ENCODE data around the gene BEND2. TPM values are rescaled to one million over a fixed set of nuclear protein-coding genes. Genes with fewer than 3 reads are reported as not detected.

The BEND2 gene
- polyA plus RNA-seq, 1 donor (not counting 4 experiments of a cell fraction or from before 2014, with no cell fraction given), result not detected

GRCh38 chrX:18174971-18175370 is 45.7 kb downstream of the BEND2 start:
- Histone ChIP-seq H3K4me3 (ENCODE audit: control insufficient read depth in 2 of 3, extremely low read depth in 1 of 3, insufficient read depth in 2 of 3, low read depth in 1 of 3, low read length in 3 of 3) (no peak overlapping the region), H3K36me3 (ENCODE audit: control insufficient read depth in 2 of 2, extremely low read depth in 1 of 2, insufficient read depth in 2 of 2, low read length in 2 of 2) (no peaks in the 10 kb centered on the region), H3K79me2 (ENCODE audit: control insufficient read depth, insufficient read depth, low read length) (no peaks in the 10 kb centered on the region), H2AFZ (ENCODE audit: control insufficient read depth, low read length) (no peak overlapping the region), H4K20me1 (ENCODE audit: control insufficient read depth, extremely low read depth, insufficient read depth, low read length) (no peaks in the 10 kb centered on the region), H3K27me3 (ENCODE audit: control insufficient read depth, extremely low read depth, insufficient read depth, low read length) (no peaks in the 10 kb centered on the region), H3K9ac (ENCODE audit: control insufficient read depth, extremely low read depth, insufficient read depth, low read length) (no peak overlapping the region), H3K27ac (ENCODE audit: control insufficient read depth, insufficient read depth, low read length) (no peak overlapping the region), H3K4me1 (ENCODE audit: control insufficient read depth, extremely low read depth, insufficient read depth, low read length) (no peaks in the 10 kb centered on the region), H3K9me1 (ENCODE audit: control insufficient read depth, extremely low read depth, insufficient read depth, low read length) (no peaks in the 10 kb centered on the region), H3K4me2 (ENCODE audit: control insufficient read depth, extremely low read depth, insufficient read depth, low read depth, low read length) (no peak overlapping the region), H3K9me3 (ENCODE audit: control insufficient read depth, low read depth, low read length) (no peaks in the 10 kb centered on the region)
- no peak for FAIRE-seq
- dilution Hi-C loops (cut with MboI; ENCODE audit: extremely low pct_ligation_motif_present, low sequenced_read_pairs), result no loop called here
- TF ChIP-seq EZH2 (IDR thresholded peaks at IDR 0.05; ENCODE audit: low read length) (no peak), CTCF (optimal IDR thresholded peaks at IDR 0.05 in 1 of 3, IDR thresholded peaks at IDR 0.05 in 1 of 3, conservative IDR thresholded peaks at IDR 0.05 in 1 of 3; ENCODE audit: extremely low read depth in 1 of 3, insufficient read depth in 2 of 3, low read length in 3 of 3) (no peak)
- no peak for DNase-seq (ENCODE audit: low read depth, low spot score)

- Histone ChIP-seq H3K9me1 (ENCODE audit: control insufficient read depth, extremely low read depth, insufficient read depth, low read length) (no peaks in the 10 kb centered on the region), H3K27ac (ENCODE audit: control insufficient read depth, insufficient read depth, low read length) (no peak overlapping the region), H3K9ac (ENCODE audit: control insufficient read depth, extremely low read depth, insufficient read depth, low read length) (no peak overlapping the region), H3K36me3 (ENCODE audit: control insufficient read depth in 2 of 2, extremely low read depth in 1 of 2, insufficient read depth in 2 of 2, low read length in 2 of 2) (no peaks in the 10 kb centered on the region), H3K9me3 (ENCODE audit: control insufficient read depth, low read depth, low read length) (no peaks in the 10 kb centered on the region), H3K4me3 (ENCODE audit: control insufficient read depth in 2 of 3, extremely low read depth in 1 of 3, insufficient read depth in 2 of 3, low read depth in 1 of 3, low read length in 3 of 3) (no peak overlapping the region), H4K20me1 (ENCODE audit: control insufficient read depth, extremely low read depth, insufficient read depth, low read length) (no peaks in the 10 kb centered on the region), H3K4me2 (ENCODE audit: control insufficient read depth, extremely low read depth, insufficient read depth, low read depth, low read length) (no peak overlapping the region), H2AFZ (ENCODE audit: control insufficient read depth, low read length) (no peak overlapping the region), H3K27me3 (ENCODE audit: control insufficient read depth, extremely low read depth, insufficient read depth, low read length) (no peaks in the 10 kb centered on the region), H3K4me1 (ENCODE audit: control insufficient read depth, extremely low read depth, insufficient read depth, low read length) (no peaks in the 10 kb centered on the region), H3K79me2 (ENCODE audit: control insufficient read depth, insufficient read depth, low read length) (no peaks in the 10 kb centered on the region)
- DNase-seq (ENCODE audit: low read depth, low spot score) (no peak), FAIRE-seq (no peak)
- dilution Hi-C loops (cut with MboI; ENCODE audit: extremely low pct_ligation_motif_present, low sequenced_read_pairs), result no loop called here
- TF ChIP-seq CTCF (optimal IDR thresholded peaks at IDR 0.05 in 1 of 3, IDR thresholded peaks at IDR 0.05 in 1 of 3, conservative IDR thresholded peaks at IDR 0.05 in 1 of 3; ENCODE audit: extremely low read depth in 1 of 3, insufficient read depth in 2 of 3, low read length in 3 of 3) (no peak), EZH2 (IDR thresholded peaks at IDR 0.05; ENCODE audit: low read length) (no peak)
Observed at GRCh38 chrX:18174209-18174608, 46.5 kb downstream of the BEND2 start.
